ENCODE data around the gene GPC6. TPM values are rescaled to one million over a fixed set of nuclear protein-coding genes. Genes with fewer than 3 reads are reported as not detected.
"Not testable (repeated sequence)": the region's sequence is repeated elsewhere in the genome, so short reads cannot be mapped to it uniquely, and the experiment has no call there.

The GPC6 gene
- total RNA-seq, 1 experiment from 2014 or later = 16.7 TPM

DNA sequence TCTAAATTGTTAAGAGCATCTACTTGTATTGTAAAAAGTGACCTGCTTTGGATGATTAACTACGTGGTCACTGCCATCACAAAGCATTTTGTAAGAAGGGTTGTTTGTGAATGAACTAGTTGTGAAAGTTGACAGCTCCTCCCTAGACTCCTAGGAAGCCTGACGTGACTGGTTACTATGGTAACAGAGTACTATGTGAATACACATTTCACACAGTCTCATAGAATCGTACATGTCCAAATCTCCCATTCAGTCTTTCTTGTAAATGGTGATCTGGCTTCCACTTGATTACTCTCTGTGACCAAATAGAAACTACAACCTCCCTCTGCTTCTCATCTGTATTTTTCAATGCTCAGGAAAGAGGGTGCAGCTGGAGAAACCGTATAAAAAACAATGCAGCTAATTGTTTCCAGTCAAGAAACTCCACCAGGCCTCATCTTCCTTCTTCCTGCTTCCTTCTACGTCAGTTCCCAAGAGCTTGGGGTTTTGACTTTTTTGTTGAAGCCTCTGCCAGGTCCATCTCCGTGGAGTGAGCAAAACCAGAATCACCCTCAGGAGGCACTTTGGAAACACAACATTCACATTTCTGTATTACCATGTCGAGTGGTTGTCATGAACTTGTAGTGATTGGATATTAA is 83.4 kb downstream of the GPC6 start:
- DNase-seq (ENCODE audit: extremely low read depth, low read depth) = peak; percentile 67

GRCh38 chr13:93316841-93317240 is 90.2 kb downstream of the GPC6 start:
- no peak for DNase-seq (ENCODE audit: extremely low read depth, low read depth)

DNA sequence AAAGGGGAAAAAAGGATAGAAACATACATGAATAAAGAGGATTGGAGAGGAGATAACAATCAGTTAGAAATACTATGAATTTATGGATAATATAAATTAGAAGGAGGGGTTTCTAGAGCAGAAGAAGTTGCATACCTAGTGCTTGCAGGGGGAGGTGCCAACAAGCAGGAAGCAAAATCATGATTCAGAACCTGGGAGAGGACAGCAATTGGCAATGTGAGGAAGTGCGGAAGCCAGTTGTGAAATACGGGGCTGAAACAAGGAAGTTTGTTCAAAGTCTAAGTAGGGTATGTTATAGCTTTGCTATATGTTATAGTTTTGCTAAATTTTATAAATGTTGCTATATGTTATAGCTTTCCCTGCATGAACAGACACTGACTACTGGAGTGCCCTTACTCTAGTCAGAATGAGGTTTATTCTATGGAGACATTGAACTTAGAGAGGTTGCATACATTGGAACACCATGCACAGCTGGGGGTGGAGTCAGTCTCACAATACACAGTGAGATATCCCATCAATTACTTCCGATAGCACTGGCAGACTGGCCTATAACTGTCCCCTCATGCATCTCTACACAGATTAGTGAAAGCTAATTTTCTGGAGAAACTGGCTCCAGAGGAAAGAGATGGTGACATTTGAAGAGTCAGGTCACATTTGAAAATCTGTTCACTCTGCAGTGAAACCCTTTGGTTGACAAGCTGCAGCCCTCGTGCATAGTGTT is 92.1 kb downstream of the GPC6 start:
- no peak for DNase-seq (ENCODE audit: extremely low read depth, low read depth)

GRCh38 chr13:93320942-93321341 is 94.3 kb downstream of the GPC6 start:
- no peak for DNase-seq (ENCODE audit: extremely low read depth, low read depth)

DNA sequence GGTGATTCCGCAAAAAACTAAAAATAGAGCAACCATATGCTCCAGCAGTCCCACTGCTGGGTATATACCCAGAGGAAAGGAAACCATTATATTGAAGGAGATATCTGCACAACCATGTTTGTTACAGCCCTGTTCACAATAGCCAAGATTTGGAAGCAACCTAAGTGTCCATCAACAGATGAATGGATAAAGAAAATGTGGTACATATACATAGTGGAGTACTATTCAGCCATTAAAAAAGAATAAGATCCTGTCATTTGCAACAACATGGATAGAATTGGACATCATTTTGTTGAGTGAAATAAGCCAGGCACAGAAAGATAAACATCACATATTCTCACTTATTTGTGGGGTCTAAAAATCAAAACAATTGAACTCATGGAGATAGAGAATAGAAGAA is 97.3 kb downstream of the GPC6 start:
- DNase-seq (ENCODE audit: extremely low read depth, low read depth) = not testable (repeated sequence)

- DNase-seq (ENCODE audit: extremely low read depth, low read depth) = no peak
Observed at GRCh38 chr13:93325303-93326233, 99.0 kb downstream of the GPC6 start.

- no peak for DNase-seq (ENCODE audit: extremely low read depth, low read depth)
Observed at GRCh38 chr13:93326234-93326811, 99.7 kb downstream of the GPC6 start.

- DNase-seq (ENCODE audit: extremely low read depth, low read depth) = no peak
Observed at GRCh38 chr13:93328943-93329342, 102.3 kb downstream of the GPC6 start.

DNA sequence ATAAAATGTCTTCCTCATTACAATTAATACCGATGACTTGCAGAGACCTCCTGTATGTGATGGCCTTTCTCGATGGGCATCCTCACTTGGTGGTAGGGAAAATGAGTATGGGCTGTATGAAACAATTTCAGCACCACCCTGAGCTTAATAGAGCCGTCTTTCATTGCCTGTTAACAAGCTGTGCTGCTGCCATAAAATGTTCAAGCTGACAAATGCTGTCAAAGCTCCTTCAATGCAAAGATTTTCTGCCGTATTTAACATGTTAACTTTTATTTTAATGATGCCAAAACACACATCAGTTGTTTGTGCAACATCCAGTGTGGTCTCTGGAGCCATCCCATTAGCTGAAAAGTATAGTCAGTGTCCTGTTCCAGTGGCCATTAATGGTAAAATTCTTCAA is 110.1 kb downstream of the GPC6 start:
- DNase-seq (ENCODE audit: extremely low read depth, low read depth) = no peak

DNA sequence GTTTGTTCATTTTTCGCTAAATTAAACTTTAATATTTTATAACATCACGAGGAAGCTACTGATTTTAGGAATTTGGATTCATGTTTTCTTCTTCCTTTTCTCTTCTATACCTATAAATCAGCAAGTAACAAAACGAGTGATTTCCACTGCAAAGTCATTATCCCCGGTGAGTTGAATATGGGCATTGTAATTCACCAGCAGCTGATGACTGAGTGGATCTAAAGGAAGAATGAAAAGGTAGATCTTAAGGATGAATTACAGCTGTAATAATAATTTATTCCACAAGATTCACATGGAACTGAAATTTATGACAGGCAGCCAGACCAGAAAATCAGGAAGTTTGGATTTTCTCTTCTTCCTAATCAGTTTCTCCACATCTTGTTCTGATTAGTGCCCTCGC is 111.4 kb downstream of the GPC6 start:
- DNase-seq (ENCODE audit: extremely low read depth, low read depth) = no peak

- no peak for DNase-seq (ENCODE audit: extremely low read depth, low read depth)
Observed at GRCh38 chr13:93338906-93339305, 112.3 kb downstream of the GPC6 start.

GRCh38 chr13:93339550-93339949 is 112.9 kb downstream of the GPC6 start:
- DNase-seq (ENCODE audit: extremely low read depth, low read depth) = no peak

GRCh38 chr13:93341517-93341916 is 114.9 kb downstream of the GPC6 start:
- DNase-seq (ENCODE audit: extremely low read depth, low read depth) = no peak

DNA sequence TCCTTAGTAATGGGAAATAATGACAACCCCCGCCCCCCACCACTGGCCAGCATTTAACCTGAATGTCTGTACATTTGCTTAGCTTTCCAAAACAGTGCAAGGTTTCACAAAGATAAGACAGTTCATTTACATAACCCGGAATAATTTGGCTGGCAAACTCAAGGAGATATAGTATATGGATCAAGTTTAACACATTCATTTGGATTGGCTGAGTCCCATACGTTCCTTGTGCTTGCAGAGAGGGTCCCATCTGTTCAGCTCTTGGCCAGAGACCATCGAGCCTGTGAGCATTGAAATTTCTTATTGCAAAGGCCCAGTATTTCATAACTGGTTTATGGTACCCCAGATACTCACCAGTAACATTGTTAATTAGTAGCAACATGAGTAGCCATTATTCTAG is 116.5 kb downstream of the GPC6 start:
- DNase-seq (ENCODE audit: extremely low read depth, low read depth) = no peak

GRCh38 chr13:93344048-93344705 is 117.6 kb downstream of the GPC6 start:
- no peak for DNase-seq (ENCODE audit: extremely low read depth, low read depth)

DNA sequence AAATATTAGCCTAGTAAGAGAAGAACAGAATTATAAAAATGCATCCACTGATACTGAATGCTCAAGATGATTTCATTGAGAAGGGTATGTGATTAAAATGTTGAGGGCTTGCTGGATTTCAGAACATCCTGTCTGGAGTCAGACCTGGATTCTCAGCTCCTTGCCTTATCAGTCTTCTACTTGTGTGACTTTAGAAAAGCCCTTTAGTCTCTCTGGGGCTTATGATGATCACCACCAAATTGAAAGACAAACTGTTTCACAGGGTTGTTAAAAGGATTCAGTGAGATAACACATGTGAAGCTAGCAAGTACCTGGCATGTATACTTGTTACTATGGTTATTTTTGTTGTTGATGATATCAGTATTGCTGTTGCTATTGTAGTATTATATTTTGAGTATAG is 118.4 kb downstream of the GPC6 start:
- no peak for DNase-seq (ENCODE audit: extremely low read depth, low read depth)

- DNase-seq (ENCODE audit: extremely low read depth, low read depth) = no peak
Observed at GRCh38 chr13:93345770-93346169, 119.2 kb downstream of the GPC6 start.

DNA sequence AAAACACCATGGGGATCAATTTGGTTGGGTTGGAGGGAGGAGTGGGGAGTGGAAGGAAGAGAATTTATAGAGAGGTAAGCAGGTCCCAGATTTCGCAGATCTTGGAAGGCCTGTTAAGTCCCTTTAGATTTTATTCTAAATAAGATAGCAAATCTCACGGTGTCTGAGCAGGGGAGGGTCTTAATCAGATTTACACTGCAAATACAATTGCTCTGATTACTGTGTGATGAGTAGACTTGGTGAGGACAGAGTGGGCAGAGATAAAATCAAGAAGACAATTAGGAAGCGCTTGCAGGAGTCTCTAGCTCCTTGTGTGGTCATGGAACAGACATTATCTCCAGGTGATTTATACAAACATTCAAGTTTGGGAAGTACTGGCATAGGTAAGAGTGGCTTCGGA is 126.0 kb downstream of the GPC6 start:
- DNase-seq (ENCODE audit: extremely low read depth, low read depth) = no peak

- DNase-seq (ENCODE audit: extremely low read depth, low read depth) = no peak
Observed at GRCh38 chr13:93355094-93355493, 128.5 kb downstream of the GPC6 start.

GRCh38 chr13:93356469-93356868 is 129.9 kb downstream of the GPC6 start:
- DNase-seq (ENCODE audit: extremely low read depth, low read depth) = no peak

GRCh38 chr13:93360021-93360420 is 133.4 kb downstream of the GPC6 start:
- DNase-seq (ENCODE audit: extremely low read depth, low read depth) = no peak

Data from NCI-H460 (cell line).